Stomach (tissue), 4 donors: ENCODE measurements around the gene NCOA1.

Source experiments
- EP300 ChIP-seq: sonication (generic); formaldehyde crosslinking; IDR thresholded peaks from one replicate; pipeline ENCODE4 v1.6.1; 2017; ENCODE audit warnings: antibody characterized with exemption
- POLR2A ChIP-seq, 4 donors: fragments of 450-650 bp; IDR thresholded peaks; one replicate each; pipeline ENCODE4 v1.6.1; 2016; ENCODE audit warnings: antibody characterized with exemption in 4 of 4, control low read depth in 2 of 4, mild to moderate bottlenecking in 1 of 4, moderate library complexity in 1 of 4
- POLR2AphosphoS5 ChIP-seq, 3 donors: sonication (generic); formaldehyde crosslinking; IDR thresholded peaks; one replicate each; pipeline ENCODE4 v1.6.1; 2016; ENCODE audit warnings: antibody characterized with exemption in 3 of 3
- TF ChIP-seq, protein P1 (sequence below), 7 experiments: fragments of 450-650 bp in 4 of 7; fragments of 200-600 bp in 3 of 7; sonication (generic) in 3 of 7; IDR thresholded peaks; one replicate each; pipeline ENCODE4 v1.5.1; 2016 to 2019; ENCODE audit warnings: antibody characterized with exemption in 7 of 7, control low read depth in 2 of 7, mild to moderate bottlenecking in 1 of 7

DNA sequence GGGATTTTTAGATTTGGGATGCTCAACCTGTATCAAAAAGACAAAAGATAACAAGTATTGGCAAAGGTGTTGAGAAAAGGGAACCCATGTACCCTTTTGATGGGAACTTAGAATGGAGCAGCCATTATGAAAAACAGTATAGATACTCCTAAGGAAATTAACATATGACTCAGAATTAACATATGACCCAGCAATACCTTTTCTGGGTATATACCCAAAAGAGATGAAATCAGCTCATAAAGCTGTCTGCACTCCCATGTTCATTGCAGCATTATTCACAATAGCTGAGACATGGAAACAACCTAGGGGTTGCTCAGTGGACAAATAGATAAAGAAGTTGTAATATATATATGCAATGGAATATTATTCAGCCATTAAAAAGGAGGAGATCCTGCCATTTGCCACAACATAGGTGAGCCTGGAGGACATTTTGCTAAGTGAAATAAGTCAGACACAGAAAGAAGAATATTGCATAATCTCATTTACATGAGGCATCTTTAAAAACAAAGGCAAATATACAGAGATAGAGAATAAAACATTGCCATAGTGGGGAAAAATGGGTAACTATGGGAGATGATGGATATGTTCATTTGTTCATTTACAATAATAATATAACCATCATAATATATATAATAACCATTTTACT, 160.1 kb downstream of the NCOA1 start:
- TF ChIP-seq POLR2A (IDR thresholded peaks at IDR 0.05) (no peak), POLR2AphosphoS5 (IDR thresholded peaks at IDR 0.05) (no peak), EP300 (no peak)
- TF ChIP-seq, protein P1, sequence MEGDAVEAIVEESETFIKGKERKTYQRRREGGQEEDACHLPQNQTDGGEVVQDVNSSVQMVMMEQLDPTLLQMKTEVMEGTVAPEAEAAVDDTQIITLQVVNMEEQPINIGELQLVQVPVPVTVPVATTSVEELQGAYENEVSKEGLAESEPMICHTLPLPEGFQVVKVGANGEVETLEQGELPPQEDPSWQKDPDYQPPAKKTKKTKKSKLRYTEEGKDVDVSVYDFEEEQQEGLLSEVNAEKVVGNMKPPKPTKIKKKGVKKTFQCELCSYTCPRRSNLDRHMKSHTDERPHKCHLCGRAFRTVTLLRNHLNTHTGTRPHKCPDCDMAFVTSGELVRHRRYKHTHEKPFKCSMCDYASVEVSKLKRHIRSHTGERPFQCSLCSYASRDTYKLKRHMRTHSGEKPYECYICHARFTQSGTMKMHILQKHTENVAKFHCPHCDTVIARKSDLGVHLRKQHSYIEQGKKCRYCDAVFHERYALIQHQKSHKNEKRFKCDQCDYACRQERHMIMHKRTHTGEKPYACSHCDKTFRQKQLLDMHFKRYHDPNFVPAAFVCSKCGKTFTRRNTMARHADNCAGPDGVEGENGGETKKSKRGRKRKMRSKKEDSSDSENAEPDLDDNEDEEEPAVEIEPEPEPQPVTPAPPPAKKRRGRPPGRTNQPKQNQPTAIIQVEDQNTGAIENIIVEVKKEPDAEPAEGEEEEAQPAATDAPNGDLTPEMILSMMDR (IDR thresholded peaks at IDR 0.05), result no peak
